Suprapubic skin (tissue), 3 donors: ENCODE measurements around the gene COA4.

Experiments
- POLR2AphosphoS5 ChIP-seq, 3 donors: sonication (generic); formaldehyde crosslinking; IDR thresholded peaks; one replicate each; pipeline ENCODE4 v1.6.1; 2017; ENCODE audit warnings: antibody characterized with exemption in 3 of 3
- TF ChIP-seq, protein P1 (sequence below), 2 donors: fragments of 200-600 bp in 1 of 2; fragments of 450-650 bp in 1 of 2; sonication (generic) in 1 of 2; IDR thresholded peaks; one replicate each; pipeline ENCODE4 v1.5.1; 2016 to 2019; ENCODE audit warnings: antibody characterized with exemption in 2 of 2, mild to moderate bottlenecking in 1 of 2, moderate library complexity in 1 of 2

DNA sequence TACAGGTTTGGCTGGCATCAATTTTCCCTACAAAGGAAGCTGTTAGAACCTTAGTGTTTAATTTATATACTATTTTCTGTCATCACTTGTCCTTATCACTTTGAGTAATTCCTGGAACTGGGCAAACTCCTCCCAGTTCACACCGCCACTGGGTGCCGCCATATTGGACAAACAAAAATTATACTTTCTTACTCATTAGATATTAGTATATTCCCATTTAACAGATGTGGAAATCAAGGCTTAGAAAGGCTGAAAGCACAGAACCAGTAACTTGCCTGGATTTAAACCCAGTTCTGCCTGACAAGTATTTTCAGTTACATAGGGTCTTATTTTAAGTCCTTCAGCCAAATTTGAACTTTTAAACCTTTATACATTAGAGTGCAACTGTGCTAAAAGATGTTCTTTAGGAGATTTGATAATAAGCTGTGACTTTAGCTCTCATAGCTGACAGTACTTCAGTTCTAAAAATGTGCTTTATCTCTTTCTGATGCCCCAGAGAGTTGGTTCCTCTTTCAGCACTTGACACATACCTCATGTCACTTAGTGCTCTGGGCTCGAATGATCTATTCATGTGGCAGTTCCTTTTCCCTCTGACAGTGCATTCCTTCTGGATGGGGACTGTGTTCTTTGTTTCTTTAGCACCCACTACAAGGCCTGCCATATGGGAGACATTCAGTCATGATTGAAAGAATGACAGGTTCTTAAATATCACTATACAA lies 25.4 kb downstream of the COA4 start:
- no peak for TF ChIP-seq POLR2AphosphoS5 (IDR thresholded peaks at IDR 0.05)
- TF ChIP-seq, protein P1, sequence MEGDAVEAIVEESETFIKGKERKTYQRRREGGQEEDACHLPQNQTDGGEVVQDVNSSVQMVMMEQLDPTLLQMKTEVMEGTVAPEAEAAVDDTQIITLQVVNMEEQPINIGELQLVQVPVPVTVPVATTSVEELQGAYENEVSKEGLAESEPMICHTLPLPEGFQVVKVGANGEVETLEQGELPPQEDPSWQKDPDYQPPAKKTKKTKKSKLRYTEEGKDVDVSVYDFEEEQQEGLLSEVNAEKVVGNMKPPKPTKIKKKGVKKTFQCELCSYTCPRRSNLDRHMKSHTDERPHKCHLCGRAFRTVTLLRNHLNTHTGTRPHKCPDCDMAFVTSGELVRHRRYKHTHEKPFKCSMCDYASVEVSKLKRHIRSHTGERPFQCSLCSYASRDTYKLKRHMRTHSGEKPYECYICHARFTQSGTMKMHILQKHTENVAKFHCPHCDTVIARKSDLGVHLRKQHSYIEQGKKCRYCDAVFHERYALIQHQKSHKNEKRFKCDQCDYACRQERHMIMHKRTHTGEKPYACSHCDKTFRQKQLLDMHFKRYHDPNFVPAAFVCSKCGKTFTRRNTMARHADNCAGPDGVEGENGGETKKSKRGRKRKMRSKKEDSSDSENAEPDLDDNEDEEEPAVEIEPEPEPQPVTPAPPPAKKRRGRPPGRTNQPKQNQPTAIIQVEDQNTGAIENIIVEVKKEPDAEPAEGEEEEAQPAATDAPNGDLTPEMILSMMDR (IDR thresholded peaks at IDR 0.05), result no peak
